Measurements from ENCODE around the gene TRAK1. TPM values are rescaled to one million over a fixed set of nuclear protein-coding genes. Genes with fewer than 3 reads are reported as not detected.

The TRAK1 gene
- total RNA-seq, 1 donor from 2014 or later: 37.5 TPM

DNA sequence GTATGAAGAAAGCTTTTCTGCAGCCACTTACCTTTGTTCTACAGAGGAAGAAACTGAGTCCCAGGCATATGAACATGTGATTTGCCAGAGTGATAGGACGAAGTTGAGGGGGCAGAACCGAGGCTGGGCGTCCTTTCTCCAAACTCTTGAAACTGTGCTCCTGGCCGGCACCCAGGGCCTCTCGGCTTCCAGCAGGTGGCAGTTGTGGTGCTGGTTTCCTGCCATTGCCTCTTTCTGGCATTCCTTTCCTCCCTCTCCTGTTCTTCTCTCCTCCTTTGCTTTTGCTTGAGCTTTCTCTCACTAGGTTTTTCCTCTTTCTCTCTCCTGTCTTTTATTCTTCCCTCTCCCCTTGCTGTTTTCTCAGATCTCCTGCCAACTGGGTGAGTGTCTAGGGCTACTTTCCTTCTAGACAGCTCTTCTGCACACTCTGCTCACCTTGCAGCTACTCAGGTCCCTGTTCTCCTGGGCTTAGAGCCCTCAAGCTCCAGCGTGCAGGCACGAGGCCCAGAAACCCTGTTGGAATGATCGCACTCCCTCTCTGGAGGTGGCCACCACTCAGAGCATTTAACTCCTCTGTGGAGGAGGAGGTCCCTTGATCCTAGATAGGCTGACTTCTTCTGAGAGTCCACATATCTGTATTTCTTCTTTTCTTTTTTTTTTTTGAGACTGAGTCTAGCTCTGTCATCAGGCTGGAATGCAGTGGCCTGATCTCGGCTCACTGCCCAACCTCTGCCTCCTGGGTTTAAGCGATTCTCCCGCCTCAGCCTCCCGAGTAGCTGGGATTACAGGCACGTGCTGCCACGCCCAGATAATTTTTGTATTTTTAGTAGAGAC, 26.2 kb downstream of the TRAK1 start:
- DNase-seq (ENCODE audit: low spot score in 2 of 2): peak in 1 of 2 donors; percentile 71
- H3K27me3 ChIP-seq: no peaks in the 10 kb centered on the region
- H3K36me3 ChIP-seq: no peaks in the 10 kb centered on the region
- no peaks in the 10 kb centered on the region for H3K9me3 ChIP-seq
- H3K27ac ChIP-seq: peak overlapping the region; percentile 6 to 23
- H3K4me1 ChIP-seq: peaks cover 0 to 26% of the 10 kb centered on the region in 2 donors
- H3K4me3 ChIP-seq: peak overlapping the region in 1 of 2 donors; percentile 18
- intact Hi-C loops (cut with DNase I): loop anchor here (1.0 to 10.0 kb wide), 3 partner anchors 74 to 1803 kb away; no protein-coding TSS in a partner anchor
- TF ChIP-seq, protein P1, sequence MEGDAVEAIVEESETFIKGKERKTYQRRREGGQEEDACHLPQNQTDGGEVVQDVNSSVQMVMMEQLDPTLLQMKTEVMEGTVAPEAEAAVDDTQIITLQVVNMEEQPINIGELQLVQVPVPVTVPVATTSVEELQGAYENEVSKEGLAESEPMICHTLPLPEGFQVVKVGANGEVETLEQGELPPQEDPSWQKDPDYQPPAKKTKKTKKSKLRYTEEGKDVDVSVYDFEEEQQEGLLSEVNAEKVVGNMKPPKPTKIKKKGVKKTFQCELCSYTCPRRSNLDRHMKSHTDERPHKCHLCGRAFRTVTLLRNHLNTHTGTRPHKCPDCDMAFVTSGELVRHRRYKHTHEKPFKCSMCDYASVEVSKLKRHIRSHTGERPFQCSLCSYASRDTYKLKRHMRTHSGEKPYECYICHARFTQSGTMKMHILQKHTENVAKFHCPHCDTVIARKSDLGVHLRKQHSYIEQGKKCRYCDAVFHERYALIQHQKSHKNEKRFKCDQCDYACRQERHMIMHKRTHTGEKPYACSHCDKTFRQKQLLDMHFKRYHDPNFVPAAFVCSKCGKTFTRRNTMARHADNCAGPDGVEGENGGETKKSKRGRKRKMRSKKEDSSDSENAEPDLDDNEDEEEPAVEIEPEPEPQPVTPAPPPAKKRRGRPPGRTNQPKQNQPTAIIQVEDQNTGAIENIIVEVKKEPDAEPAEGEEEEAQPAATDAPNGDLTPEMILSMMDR (IDR thresholded peaks at IDR 0.05): peak in 2 of 3 experiments; percentile 45 to 46

DNA sequence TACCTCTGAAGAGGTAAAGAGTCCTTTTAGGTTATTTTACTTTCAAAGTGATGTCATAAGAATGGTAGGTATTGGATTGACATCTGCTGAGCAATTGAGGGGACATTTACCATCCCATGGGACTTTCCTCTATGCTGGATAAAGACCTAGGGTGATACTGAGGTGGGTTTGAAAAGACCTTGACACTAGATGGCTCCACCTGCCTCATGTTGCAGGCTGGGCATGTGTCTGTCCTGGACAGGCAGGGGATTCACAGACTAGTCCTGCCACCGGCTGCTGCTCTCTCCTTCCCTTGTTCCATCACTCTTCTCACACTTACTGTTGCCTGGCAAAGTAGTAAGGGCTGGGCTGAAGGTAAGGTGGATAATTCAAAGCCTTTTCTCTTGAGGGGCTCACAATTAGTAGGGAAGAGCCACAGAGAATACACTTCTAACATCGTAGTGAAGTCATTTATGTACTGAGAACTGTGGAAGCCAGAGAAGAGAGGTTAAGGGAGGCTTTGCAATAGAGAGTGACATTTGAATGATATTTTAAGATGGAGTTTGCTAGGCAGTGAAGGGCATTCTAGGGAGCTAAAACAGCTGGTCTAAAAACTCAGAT, 27.7 kb downstream of the TRAK1 start:
- peak in 1 of 2 donors; percentile 63 for DNase-seq (ENCODE audit: low spot score in 2 of 2)
- no peaks in the 10 kb centered on the region for H3K27me3 ChIP-seq
- intact Hi-C loops (cut with DNase I): loop anchor here (10.0 kb wide), 2 partner anchors 326 to 1804 kb away; no protein-coding TSS in a partner anchor
- TF ChIP-seq, protein P1 (IDR thresholded peaks at IDR 0.05): peak in 1 of 3 experiments; percentile 18
- H3K36me3 ChIP-seq: no peaks in the 10 kb centered on the region
- H3K9me3 ChIP-seq: no peaks in the 10 kb centered on the region
- peaks cover 0 to 26% of the 10 kb centered on the region in 2 donors for H3K4me1 ChIP-seq
- H3K4me3 ChIP-seq: no peak overlapping the region
- H3K27ac ChIP-seq: peak overlapping the region; percentile 30 to 39

DNA sequence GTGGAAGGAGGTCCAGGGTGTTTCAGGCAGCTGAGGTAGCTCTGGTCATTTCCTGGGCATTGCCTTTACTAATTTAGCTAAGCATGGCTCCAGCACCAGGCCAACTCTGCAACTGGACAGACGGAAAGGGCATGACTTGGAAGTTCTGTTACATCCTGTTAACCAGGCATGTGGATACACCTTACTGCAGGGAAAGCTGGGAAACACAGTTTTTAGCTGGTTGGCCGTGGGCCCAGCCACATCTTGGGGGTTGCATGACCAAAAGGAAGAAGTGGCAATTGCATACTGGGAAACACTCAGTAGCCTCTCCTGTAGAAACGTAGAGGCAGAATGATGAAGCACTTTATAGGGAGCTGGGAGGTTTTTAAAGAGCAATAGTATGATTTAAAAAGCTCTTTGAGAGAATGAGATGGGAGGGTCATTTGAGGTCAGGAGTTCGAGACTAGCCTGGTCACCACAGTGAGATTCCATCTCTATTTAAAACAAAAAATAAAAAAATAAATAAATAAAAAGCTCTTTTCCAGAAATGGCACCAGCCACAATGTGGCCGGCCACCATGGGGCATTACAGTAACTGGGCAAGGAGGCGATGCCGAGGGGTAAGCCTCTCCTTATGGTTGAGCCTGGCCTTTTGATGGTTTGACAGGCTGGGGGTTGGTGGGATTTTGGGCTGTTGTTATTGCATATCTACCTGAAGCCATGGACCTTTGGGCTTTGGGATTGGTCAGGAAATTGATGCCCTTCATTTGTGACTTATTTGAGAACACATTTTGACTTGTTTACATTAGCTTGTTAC, 28.6 kb downstream of the TRAK1 start:
- no peak overlapping the region for H3K4me3 ChIP-seq
- intact Hi-C loops (cut with DNase I): loop anchor here (10.0 kb wide), 2 partner anchors 325 to 1805 kb away; no protein-coding TSS in a partner anchor
- no peaks in the 10 kb centered on the region for H3K27me3 ChIP-seq
- TF ChIP-seq, protein P1 (IDR thresholded peaks at IDR 0.05): no peak
- no peak for DNase-seq (ENCODE audit: low spot score in 2 of 2)
- H3K36me3 ChIP-seq: no peaks in the 10 kb centered on the region
- H3K9me3 ChIP-seq: no peaks in the 10 kb centered on the region
- H3K4me1 ChIP-seq: peaks cover 0 to 26% of the 10 kb centered on the region in 2 donors
- peak overlapping the region; percentile 30 to 39 for H3K27ac ChIP-seq

DNA sequence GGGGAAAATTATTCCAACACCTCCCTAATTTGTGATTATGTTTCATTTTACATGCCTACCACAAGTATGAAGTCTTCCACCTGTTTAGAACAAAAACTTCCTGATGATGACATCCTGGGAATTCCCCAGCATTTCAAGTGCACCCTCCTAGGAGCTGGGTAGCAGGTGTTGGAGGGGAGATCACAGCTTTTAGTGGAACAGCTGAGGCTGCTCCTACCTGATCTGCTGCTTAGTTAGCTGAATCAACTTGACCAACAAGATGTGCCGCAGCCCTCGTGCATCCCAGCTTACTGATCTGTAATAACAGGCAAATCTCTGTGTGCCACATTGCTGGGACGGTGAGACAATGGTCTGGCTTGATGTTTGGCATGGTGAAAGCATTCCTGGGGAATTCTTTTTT, 29.7 kb downstream of the TRAK1 start:
- Histone ChIP-seq H3K4me1 (peaks cover 0 to 26% of the 10 kb centered on the region in 2 donors), H3K4me3 (no peak overlapping the region), H3K27me3 (no peaks in the 10 kb centered on the region), H3K36me3 (peaks cover 3 to 7% of the 10 kb centered on the region in 2 donors), H3K27ac (no peak overlapping the region), H3K9me3 (no peaks in the 10 kb centered on the region)
- intact Hi-C loops (cut with DNase I): no loop called here
- no peak for DNase-seq (ENCODE audit: low spot score in 2 of 2)
- TF ChIP-seq, protein P1 (IDR thresholded peaks at IDR 0.05): no peak

DNA sequence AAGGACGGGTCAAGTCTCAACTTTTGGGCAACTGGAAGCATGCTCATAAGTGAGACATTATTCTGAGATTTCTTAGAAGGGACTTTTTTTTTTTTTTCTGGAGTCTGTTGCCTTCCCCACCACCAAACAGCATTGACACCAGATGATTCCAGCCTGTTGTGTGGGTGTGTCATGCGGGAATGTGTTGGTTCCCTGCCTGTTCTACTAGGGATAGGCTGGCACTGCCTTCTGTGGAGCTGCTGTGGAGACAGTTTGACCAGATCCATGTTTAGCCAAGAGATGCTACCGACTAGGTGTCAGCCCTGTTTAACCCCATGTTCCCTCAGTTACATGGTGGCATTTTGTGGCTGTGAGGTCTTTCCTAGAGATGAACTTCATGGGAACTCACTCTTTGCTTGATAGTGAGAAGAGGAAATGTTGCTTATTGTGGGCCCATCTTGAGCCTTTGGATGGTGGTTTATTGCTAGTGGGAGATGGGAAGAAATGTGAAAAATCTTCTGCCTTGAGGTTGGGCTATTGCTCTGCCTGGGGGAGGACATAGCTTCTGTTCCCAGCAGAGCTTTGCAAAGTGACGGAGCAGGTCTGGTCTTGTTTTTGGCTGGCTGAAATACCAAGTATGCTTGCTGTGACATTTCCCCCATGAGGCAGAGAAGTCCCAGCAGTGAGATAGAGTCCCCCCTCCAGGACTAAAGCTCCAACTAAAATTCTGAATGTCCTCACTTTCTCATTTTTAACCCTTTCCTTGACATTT, 31.3 kb downstream of the TRAK1 start:
- DNase-seq (ENCODE audit: low spot score in 2 of 2): no peak
- no peak overlapping the region for H3K4me3 ChIP-seq
- no peaks in the 10 kb centered on the region for H3K27me3 ChIP-seq
- H3K4me1 ChIP-seq: peaks cover 0 to 20% of the 10 kb centered on the region in 2 donors
- intact Hi-C loops (cut with DNase I): no loop called here
- H3K9me3 ChIP-seq: no peaks in the 10 kb centered on the region
- H3K36me3 ChIP-seq: peaks cover 3 to 16% of the 10 kb centered on the region in 2 donors
- no peak overlapping the region for H3K27ac ChIP-seq
- TF ChIP-seq, protein P1 (IDR thresholded peaks at IDR 0.05): no peak

All from ascending aorta (tissue), 2 donors.